ENCODE results near the gene COL27A1. TPM values are rescaled to one million over a fixed set of nuclear protein-coding genes. Genes with fewer than 3 reads are reported as not detected.

The COL27A1 gene
- total and polyA plus RNA-seq, 2 donors from 2014 or later: 13.6 to 45.6 TPM

- no peak overlapping the region for H3K27ac ChIP-seq (ENCODE audit: low read depth in 2 of 2, low read length in 2 of 2)
- TF ChIP-seq CTCF (IDR thresholded peaks at IDR 0.05; ENCODE audit: borderline replicate concordance, extremely low read depth, insufficient read depth): no peak
- peaks cover 0 to 3% (median 0%) of the 10 kb centered on the region in 3 donors for H3K36me3 ChIP-seq (ENCODE audit: control insufficient read depth in 2 of 3, insufficient read depth in 3 of 3, low read length in 3 of 3)
- DNase-seq (peak in 3 of 5 donors; percentile 40 to 67 (median 48)), FAIRE-seq (no peak)
- H3K4me1 ChIP-seq (ENCODE audit: control insufficient read depth in 2 of 3, insufficient read depth in 2 of 3, low read depth in 1 of 3, low read length in 3 of 3): peaks cover 0 to 7% (median 0%) of the 10 kb centered on the region in 3 donors
- no peak overlapping the region for H3K9ac ChIP-seq (ENCODE audit: low read length in 3 of 3)
- no peaks in the 10 kb centered on the region for H3K9me3 ChIP-seq (ENCODE audit: control insufficient read depth in 2 of 3, insufficient read depth in 1 of 3, low read length in 3 of 3)
- intact Hi-C loops (cut with DNase I): no loop called here
- no peak overlapping the region for H3K4me3 ChIP-seq (ENCODE audit: low read length in 3 of 3)
- no peaks in the 10 kb centered on the region for H3K27me3 ChIP-seq (ENCODE audit: control insufficient read depth, insufficient read depth, low read length)
Observed at GRCh38 chr9:114243240-114243639, 87.9 kb downstream of the COL27A1 start.

GRCh38 chr9:114244570-114244969 lies 89.2 kb downstream of the COL27A1 start:
- H3K9ac ChIP-seq (ENCODE audit: low read length in 3 of 3): no peak overlapping the region
- H3K4me3 ChIP-seq (ENCODE audit: low read length in 3 of 3): no peak overlapping the region
- peaks cover 0 to 3% (median 0%) of the 10 kb centered on the region in 3 donors for H3K4me1 ChIP-seq (ENCODE audit: control insufficient read depth in 2 of 3, insufficient read depth in 2 of 3, low read depth in 1 of 3, low read length in 3 of 3)
- no peaks in the 10 kb centered on the region for H3K27me3 ChIP-seq (ENCODE audit: control insufficient read depth, insufficient read depth, low read length)
- FAIRE-seq: no peak
- no peak for TF ChIP-seq CTCF (IDR thresholded peaks at IDR 0.05; ENCODE audit: borderline replicate concordance, extremely low read depth, insufficient read depth)
- intact Hi-C loops (cut with DNase I): no loop called here
- peaks cover 0 to 3% (median 0%) of the 10 kb centered on the region in 3 donors for H3K36me3 ChIP-seq (ENCODE audit: control insufficient read depth in 2 of 3, insufficient read depth in 3 of 3, low read length in 3 of 3)
- H3K9me3 ChIP-seq (ENCODE audit: control insufficient read depth in 2 of 3, insufficient read depth in 1 of 3, low read length in 3 of 3): no peaks in the 10 kb centered on the region
- DNase-seq: no peak
- no peak overlapping the region for H3K27ac ChIP-seq (ENCODE audit: low read depth in 2 of 2, low read length in 2 of 2)

GRCh38 chr9:114246558-114246957 lies 91.2 kb downstream of the COL27A1 start:
- FAIRE-seq: no peak
- no peak for TF ChIP-seq CTCF (IDR thresholded peaks at IDR 0.05; ENCODE audit: borderline replicate concordance, extremely low read depth, insufficient read depth)
- intact Hi-C loops (cut with DNase I): no loop called here

GRCh38 chr9:114247077-114247476 lies 91.7 kb downstream of the COL27A1 start:
- no peak for FAIRE-seq

More at GRCh38 chr9:114246558-114246957, 91.2 kb downstream of the COL27A1 start:
- DNase-seq: no peak
- Histone ChIP-seq H3K9ac (ENCODE audit: low read length in 3 of 3) (no peak overlapping the region), H3K4me1 (ENCODE audit: control insufficient read depth in 2 of 3, insufficient read depth in 2 of 3, low read depth in 1 of 3, low read length in 3 of 3) (no peaks in the 10 kb centered on the region), H3K36me3 (ENCODE audit: control insufficient read depth in 2 of 3, insufficient read depth in 3 of 3, low read length in 3 of 3) (peaks cover 0 to 3% (median 0%) of the 10 kb centered on the region in 3 donors), H3K27ac (ENCODE audit: low read depth in 2 of 2, low read length in 2 of 2) (no peak overlapping the region), H3K4me3 (ENCODE audit: low read length in 3 of 3) (no peak overlapping the region), H3K9me3 (ENCODE audit: control insufficient read depth in 2 of 3, insufficient read depth in 1 of 3, low read length in 3 of 3) (no peaks in the 10 kb centered on the region), H3K27me3 (ENCODE audit: control insufficient read depth, insufficient read depth, low read length) (no peaks in the 10 kb centered on the region)

More at GRCh38 chr9:114247077-114247476, 91.7 kb downstream of the COL27A1 start:
- H3K27me3 ChIP-seq (ENCODE audit: control insufficient read depth, insufficient read depth, low read length): no peaks in the 10 kb centered on the region
- intact Hi-C loops (cut with DNase I): no loop called here
- no peak for DNase-seq
- H3K9ac ChIP-seq (ENCODE audit: low read length in 3 of 3): no peak overlapping the region
- no peaks in the 10 kb centered on the region for H3K4me1 ChIP-seq (ENCODE audit: control insufficient read depth in 2 of 3, insufficient read depth in 2 of 3, low read depth in 1 of 3, low read length in 3 of 3)
- no peak overlapping the region for H3K4me3 ChIP-seq (ENCODE audit: low read length in 3 of 3)
- peaks cover 0 to 3% (median 0%) of the 10 kb centered on the region in 3 donors for H3K36me3 ChIP-seq (ENCODE audit: control insufficient read depth in 2 of 3, insufficient read depth in 3 of 3, low read length in 3 of 3)
- no peak overlapping the region for H3K27ac ChIP-seq (ENCODE audit: low read depth in 2 of 2, low read length in 2 of 2)
- H3K9me3 ChIP-seq (ENCODE audit: control insufficient read depth in 2 of 3, insufficient read depth in 1 of 3, low read length in 3 of 3): no peaks in the 10 kb centered on the region
- no peak for TF ChIP-seq CTCF (IDR thresholded peaks at IDR 0.05; ENCODE audit: borderline replicate concordance, extremely low read depth, insufficient read depth)

All from kidney (tissue), 14 donors.